Measurements from ENCODE around the gene FAM185A. TPM values are rescaled to one million over a fixed set of nuclear protein-coding genes. Genes with fewer than 3 reads are reported as not detected.
"Not testable (repeated sequence)": the region's sequence is repeated elsewhere in the genome, so short reads cannot be mapped to it uniquely, and the experiment has no call there.

Gene FAM185A
- 14.0 TPM for polyA plus RNA-seq (ENCODE audit: insufficient read length)
- long read RNA-seq, donor 1: 0 reads
- long read RNA-seq, donor 2, partial matches to known transcripts: 0 of 2 reads
- long read RNA-seq, donor 2, other reads (novel, unspliced or antisense): 0 of 2 reads
- long read RNA-seq, donor 3, partial matches to known transcripts: 0 of 2 reads
- long read RNA-seq, donor 3, other reads (novel, unspliced or antisense): 0 of 2 reads
- long read RNA-seq, donor 4: 0 reads
- long read RNA-seq, donor 5, partial matches to known transcripts: 0 of 2 reads
- long read RNA-seq, donor 5, other reads (novel, unspliced or antisense): 0 of 2 reads
- long read RNA-seq, donor 6, partial matches to known transcripts: 0 of 1 reads
- long read RNA-seq, donor 6, other reads (novel, unspliced or antisense): 0 of 1 reads
- long read RNA-seq, donor 7, partial matches to known transcripts: 0 of 1 reads
- long read RNA-seq, donor 7, other reads (novel, unspliced or antisense): 0 of 1 reads
- long read RNA-seq, donor 8: 0 reads

DNA sequence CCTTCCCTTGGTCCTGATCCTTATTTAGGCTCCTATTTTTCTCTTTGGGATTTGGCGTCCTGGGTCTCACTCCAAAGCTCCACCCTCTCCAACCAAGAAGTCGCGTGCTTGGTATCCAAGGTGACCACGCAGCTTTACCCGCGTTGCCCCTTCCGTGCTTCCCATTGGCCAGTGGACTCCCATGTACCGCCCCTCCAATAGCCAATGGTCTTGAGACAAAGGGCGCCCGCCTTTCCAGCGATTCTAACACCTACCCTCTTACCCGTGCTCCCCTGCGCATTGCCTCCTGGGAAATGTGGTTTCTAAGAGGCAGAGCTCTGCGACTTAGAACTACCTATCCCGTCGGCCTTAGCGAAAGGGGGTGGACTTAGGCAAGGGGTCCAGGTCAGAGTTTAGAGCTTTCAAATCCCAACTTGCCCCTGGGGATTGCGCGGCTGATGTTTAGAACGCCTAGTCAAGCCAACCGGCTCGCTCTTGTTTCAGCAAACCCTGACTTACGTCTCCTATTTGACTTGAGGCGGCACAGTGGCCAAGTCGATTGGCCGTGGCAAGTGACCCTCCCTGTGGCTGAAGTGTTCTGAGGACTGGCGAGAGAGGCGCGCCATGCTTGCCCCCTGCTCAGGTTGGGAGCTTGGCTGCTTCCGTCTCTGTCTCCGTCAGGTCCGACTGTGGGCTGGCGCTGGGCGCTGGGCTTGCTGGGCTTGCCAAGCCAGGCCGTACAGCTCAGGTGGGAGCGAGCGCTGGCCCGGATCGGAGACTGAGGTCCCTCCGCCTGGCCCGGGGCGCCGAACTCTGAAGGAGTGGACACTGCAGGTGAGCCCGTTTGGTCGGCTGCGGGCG, at the start of gene FAM185A:
Gene FAM185A (plus strand): TSS at position 395 of the 840 bp plus-strand sequence. CDS start 209 bp downstream, at position 604.
- peak; percentile 99 for DNase-seq

DNA sequence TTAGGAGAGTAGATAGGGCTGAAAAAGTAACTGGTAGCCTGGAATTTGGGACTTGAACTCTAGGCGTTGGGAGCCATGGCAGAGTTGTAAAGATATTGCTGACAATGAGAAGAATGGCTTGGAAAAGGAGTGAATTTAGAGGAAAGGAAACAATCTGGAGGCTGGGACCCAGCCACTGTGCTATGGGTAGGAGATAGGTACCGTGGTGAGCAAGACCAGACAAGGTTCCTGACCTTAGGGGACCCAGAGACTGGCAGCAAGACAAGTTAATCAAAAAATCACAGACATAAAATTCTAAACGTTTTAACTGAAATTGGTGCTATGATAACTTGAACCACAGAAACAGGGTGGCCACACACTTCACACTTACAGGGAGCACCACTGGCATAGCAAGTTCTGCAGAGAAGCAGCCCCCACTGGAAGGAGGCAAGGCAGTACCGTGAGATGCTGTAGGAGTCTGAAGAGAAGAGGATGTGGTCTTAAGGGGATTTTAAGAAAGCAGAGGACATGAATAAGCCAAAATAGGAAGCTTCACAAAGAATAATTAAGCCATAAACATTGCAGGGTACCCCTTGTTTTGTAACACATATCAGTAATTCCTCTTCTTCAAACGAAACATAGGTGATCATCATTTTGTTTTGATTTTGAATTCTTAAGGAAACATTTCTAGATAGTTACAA, 35.6 kb upstream of the FAM185A start:
- not testable (repeated sequence) for DNase-seq

DNA sequence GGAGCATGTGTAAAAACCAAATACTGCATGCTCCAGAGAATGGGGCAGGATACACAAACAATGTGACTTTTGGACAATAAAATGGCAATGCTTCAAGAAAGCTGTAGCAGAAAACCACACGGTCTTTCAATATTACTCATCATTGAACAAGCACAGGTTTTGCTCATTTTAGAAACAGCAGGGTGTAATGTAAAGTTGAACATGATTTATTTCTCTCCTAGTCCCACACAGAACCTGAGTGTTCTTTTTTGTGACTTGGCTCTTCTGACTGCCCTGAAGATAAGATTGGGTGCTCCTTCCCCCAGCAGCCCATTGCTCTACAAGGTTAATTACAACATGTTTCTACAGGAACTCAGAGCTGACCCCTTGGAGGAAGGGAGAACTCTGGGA, 35.1 kb upstream of the FAM185A start:
- not testable (repeated sequence) for DNase-seq

DNA sequence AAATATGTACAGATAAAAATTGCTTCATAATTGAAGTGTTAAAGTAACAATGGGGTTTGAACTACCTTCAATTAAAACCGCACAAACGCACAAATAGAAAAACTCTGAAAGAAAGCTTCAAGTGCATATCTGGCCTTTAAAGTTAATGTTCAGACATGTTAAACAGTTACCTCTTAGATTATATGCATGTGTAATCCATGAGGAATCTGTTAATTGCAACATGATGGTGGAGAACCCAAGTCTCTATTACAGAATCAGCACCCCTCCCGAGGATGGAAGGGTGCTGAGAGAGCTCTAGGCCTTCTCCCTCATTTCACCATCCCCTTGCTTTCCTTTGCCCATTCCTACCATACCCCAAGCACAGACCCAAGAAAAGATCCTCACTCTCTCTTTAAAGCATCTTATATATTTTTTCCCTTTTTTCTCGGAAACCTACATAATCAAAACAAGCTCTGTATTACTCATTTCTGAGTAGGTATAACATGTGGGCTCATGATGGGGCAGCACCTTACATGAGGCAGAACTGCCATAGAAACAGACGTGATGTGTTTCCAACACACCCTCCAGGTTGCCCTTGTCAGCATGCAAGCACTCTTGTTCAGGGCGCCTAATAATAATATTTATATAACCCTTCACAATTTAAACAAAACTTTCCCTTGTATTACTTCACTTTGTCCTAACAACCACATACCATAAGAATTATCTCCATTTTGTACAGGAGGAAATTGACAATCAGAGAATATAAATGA, 33.9 kb upstream of the FAM185A start:
- DNase-seq: not testable (repeated sequence)

DNA sequence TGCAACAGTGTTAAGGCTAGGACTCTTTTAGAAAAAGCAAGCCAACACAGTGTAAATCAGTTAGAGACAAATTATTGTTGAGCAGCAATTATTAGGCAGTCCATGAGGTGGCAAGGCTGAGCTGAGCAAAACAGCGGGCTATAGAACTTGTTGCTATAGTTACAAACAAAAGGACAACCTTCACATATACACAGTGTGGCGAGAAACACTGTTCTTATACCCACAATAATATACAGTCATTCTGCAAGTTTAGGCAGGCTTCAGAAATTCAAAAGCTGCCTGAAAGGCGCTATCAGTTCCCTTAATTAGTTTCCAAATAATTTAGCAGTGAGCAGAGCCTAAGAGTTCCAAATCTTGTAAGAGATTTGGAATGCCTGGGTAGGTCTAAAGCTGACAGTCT, 33.1 kb upstream of the FAM185A start:
- not testable (repeated sequence) for DNase-seq

DNA sequence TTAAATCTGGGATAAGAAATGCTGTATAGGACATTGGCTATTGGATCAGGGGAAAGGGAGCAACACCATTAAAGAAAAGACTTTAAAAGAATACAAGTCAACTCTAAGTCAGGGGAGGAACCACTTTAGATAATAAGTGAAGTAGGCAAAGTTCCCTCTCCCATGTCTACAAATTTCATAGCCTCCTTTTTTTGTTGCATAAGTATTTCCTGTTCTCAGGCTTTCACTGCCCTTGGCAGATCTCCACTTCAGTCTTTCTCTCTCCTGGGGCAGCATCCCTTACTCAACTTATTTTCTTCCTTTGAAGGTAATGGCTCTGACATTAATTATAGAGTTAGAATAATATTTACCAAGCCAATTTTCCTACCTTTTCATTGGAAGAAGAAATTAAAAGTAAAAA, 30.3 kb upstream of the FAM185A start:
- DNase-seq: not testable (repeated sequence)

DNA sequence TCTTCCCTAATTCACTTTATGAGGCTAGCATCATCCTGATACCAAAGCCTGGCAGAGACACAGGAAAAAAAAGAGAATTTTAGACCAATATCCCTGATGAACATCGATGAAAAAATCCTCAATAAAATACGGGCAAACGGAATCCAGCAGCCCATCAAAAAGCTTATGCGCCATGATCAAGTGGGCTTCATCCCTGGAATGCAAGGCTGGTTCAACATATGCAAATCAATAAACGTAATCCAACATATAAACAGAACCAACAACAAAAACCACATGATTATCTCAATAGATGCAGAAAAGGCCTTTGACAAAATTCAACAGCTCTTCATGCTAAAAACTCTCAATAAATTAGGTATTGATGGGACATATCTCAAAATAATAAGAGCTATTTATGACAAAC, 22.6 kb upstream of the FAM185A start:
- not testable (repeated sequence) for DNase-seq

DNA sequence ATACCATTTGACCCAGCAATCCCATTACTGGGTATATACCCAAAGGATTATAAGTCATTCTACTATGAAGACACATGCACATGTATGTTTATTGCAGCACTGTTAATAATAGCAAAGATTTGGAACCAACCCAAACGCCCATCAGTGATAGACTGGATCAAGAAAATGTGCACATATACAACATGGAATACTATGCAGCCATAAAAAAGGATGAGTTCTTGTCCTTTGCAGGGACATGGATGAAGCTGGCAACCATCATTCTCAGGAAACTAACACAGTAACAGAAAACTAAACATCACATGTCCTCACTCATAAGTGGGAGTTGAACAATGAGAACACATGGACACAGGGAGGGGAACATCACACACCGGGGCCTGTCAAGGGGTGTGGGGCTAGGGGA, 19.1 kb upstream of the FAM185A start:
- not testable (repeated sequence) for DNase-seq

DNA sequence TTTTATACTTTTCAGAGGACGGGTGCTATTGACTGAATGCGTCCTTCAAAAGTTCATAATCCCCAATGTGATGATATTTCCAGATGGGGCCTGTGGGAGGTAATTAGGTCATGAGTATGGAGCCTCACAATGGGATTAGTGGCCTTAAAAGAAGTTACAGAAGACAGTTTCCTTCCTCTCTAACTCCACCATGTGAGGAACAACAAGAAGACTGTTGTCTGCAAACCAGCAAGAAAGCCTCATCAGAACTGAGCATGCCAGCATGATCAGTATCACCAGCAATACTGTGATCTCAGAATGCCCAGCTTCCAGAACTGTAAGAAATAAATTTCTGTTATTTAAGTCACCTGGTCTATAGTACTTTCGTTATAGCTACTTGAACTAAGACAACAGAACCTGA, 18.4 kb upstream of the FAM185A start:
- not testable (repeated sequence) for DNase-seq

DNA sequence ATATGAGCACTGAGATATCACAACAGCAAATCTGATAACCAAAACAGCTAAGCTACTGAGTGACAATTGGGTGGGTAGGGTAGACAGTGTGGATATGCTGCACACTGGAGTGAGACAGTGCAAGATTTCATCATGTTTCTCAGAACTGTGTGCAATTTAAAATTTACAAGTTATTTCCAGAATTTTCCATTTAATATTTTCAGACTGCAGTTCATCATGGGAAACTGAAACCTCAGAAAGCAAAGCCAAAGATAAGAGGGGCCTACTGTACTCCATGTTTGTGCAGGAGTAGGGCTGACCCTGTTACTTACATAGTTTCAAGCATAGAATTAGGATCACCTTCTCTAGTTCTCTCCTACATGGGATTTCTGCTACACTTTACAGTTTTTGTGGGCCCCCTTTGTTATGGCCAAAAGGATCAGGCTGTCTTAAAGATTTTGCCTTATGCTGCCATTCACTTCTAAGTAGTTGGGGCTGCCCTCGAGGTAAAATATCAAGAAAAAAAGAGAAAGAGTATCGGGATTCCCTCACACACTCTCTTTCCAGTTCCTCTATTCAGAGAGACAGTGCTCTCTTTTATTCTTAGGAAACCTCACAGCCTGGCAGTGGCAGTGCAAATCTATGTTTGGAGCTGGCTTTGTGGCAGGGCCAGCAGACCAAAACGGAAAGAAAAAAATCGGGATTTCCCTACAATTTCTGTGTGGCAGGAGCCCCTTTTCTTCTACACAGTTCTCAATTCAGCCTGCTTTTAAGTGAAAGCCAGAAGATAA, 6.6 kb upstream of the FAM185A start:
- DNase-seq: not testable (repeated sequence)

DNA sequence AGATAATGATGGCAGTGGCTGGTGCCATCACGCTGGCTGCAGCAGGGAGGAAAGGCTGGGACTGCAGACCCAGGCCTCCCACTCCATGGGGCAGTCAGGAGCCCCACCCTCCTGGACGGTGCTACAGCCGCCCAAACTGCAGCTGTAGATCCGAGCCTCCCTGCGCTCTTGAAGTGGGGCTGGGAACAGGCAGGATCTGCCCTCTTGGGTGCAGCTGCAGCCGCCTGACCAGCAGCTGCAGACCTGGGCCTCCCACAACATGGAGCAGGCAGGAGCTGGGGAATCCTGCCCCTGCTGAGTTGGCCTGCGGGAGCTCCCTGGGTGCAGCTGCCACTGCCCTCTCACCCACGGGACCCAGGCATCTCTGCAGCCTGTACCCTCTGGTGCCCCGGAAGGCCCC, 4.9 kb upstream of the FAM185A start:
- DNase-seq: not testable (repeated sequence)

DNA sequence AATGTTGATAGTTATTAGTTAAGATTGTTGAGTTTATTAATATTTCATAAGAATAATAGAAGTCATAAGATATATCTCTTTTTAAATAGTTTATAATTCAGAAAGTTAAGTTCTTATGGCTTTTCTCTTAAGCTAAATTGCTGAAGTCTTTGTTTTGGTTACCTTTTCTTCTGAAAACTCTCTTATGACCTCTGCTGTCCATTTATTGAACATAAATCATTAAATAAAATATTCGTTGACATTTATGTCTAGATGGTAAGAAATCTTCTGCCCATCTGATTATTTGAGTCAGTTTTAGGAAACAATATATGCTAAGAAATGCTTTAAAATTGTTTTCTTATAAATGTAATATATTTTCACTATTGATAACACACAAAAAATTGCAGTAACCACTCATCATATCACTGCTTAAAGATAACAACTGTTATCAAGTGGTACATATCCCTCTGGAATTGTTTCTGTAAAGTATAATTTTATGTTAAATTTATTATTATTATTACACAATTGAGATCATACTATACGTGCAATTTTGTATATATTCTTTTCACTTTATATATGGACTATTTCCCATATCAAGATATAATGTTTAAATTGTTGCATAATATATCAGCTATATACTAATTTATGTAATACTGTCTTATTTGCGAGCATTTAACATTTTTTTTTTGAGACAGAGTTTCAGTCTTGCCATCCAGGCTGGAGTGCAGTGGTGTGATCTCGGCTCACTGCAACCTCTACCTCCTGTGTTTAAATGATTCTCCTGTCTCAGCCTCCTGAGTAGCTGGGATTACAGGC, 3.1 kb upstream of the FAM185A start:
- DNase-seq: not testable (repeated sequence)

DNA sequence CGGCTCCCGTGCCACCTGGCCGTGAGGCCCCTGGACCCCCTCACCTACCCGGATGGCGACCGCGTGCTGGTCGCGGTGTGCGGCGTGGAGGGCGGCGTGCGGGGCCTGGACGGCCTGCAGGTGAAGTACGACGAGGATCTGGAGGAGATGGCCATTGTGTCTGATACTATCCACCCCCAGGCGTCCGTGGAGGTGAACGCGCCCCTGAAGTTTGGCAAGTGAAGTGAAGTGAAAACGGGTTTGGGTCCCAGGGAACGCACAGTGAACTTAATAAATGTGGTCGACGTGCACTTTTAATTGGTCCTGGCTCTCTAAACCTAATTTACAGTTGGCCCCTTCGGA, 617 bp downstream of the FAM185A start:
- DNase-seq: not testable (repeated sequence)

DNA sequence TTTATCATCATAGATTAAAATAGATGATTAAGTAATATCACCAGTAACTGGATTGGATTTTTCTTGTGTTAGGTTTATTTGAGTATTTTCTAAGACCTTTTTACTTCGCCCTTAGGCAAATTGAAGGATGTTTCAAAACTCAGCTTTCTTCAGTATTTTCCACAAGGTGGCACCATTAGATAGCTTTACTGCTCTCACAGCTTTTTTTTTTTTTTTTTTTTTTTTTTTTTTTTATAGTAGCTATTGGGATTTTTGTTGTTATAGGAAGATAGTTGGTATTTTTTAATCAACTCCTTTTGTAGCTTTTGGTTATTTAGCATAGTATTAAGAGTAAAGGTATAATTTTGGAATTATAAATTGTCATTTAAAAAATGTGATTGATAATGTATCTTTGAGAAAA, 9.4 kb downstream of the FAM185A start:
- DNase-seq: not testable (repeated sequence)

DNA sequence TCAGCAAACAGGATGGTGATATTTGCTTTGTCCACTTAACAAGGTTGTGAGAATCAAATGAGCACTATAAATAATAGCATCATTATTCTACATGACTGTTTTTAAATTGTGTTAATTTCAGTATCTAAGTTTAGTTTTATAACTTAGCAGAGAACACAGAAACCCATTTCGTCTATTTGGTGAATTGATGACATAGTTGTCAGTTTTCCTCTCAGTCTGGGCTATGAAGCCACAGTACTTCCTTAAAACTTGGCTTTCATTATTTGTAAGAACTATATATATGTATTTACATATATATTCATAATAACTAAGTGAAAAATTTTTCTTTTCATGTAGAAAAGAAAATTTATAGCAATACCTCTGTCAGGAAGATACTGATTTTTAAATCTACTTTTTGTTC, 11.1 kb downstream of the FAM185A start:
- not testable (repeated sequence) for DNase-seq

DNA sequence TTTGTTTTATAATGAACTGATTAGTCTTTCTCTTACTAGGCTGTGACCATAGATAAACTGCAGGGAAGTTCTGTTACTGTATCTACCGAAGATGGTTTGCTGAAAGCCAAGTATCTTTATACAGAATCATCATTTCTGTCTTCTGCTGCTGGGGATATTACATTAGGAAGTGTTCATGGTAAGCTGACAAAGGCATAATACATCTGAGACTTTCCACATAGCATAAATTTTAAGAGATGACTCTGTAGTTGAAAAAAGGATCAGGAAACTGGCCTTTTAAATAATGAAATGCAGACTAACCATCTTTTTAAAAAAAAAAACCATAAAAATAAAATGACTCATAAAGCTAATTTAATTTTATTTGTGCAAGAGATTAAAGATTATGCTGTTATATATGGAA, 12.4 kb downstream of the FAM185A start:
- not testable (repeated sequence) for DNase-seq

DNA sequence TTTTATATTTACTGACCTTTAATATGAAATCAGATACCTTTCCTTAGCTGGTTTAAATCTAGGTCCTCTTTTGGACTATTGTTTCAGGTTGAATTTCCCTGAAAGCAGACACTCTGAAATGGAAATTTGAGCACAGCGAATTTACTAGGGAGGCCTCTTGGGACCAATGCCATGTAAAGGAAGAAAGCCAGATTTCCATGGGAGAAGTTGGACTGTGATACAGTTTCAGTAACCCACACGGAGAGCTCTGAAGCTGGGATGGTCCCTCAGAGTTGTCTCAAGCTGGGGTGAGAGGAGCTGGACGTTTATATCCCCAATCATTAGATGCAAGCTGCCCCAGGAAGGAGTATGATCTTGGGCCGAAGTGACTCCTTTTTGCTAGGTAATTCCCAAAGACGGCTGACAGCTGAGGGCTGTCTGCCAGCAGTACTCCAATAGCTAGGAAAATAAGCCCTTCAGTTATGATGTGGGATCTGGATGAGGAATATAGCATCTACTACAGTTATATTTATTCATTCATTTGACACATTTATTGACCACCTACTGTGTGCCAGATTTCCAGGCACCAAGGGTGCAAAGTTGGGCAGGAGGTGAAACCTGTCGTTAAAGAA, 14.6 kb downstream of the FAM185A start:
- DNase-seq: not testable (repeated sequence)

DNA sequence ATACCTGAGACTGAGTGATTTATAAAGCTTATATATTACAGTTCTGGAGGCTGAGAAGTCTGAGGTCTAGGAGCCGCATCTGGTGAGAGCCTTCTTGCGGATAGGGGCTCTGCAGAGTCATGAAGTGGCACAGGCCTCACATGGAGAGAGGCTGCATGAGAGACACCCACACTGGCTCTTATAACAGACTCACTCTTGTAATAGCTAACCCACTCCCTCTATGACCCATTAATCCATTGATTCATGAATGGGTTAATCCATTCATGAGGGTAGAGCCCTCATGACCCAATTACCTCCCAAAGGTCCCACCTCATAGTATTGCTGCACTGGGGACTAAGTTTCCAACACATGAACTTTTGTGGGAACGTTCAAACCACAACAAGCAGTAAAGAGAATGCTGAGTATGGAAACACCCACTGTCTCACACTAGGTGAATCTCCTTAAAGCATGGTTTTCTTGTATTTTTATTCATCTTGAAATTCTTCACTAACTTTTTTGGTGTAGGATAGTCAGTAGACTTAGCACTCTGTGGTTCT, 20.9 kb downstream of the FAM185A start:
- DNase-seq: not testable (repeated sequence)

DNA sequence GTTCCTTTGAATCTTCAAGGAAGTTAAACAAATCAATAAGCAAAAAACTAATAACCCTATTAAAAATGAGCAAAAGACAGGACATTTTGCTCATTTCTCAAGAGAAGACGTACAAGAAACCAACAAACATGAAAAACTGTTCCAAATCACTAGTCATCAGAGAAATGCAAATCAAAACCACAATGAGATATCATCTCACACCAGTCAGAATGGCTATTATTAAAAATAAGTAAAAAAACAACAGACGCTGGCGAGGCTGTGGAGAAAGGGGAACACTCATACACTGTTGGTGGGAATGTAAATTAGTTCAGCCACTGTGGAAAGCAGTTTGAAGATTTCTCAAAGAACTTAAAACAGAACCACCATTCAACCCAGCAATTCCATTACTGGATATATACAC, 21.7 kb downstream of the FAM185A start:
- not testable (repeated sequence) for DNase-seq

Measured in left kidney (tissue), 8 donors.